GM21367 (cell line): Measurements from ENCODE around the gene KLHL34.

ENCODE experiments used
- ATAC-seq: cut with Tn5 transposase; IDR thresholded peaks from one replicate; pipeline ENCODE4 v1.9.1; 2021; ENCODE audit not compliant: unreplicated experiment

Gene KLHL34

DNA sequence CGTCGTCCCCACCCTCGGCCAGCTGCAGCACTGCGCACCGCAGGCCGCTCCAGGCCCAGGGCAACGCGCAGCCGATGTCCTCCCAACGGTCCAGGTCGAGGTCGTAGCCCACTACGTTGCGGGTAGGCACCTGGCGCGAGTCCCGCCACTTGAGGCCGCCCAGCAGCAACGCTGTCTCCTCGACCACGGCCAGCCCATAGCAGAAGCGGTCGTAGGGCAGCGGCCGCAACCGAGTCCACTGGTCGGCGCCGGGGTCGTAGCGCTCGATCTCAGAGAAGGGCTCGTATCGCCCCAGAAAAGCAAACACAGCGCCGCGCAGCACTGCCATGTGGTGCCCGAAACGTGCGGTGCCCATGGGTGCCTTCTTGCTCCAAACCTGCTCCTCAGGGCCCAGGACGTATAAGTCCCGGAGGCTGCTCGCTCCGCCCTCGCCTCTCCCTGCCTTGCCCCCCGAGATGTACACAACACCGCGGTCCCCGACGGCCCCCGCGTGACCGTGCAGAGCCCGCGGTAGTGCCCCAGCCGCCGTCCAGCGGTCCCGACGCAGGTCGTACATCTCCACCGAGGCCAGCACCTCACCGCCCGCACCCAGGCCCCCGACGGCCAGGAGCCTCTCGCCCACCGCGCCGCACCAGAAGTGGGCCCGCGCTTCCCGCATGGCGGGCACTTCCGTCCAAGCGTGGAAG is 2.1 kb downstream of the KLHL34 start:
- ATAC-seq, result no peak

DNA sequence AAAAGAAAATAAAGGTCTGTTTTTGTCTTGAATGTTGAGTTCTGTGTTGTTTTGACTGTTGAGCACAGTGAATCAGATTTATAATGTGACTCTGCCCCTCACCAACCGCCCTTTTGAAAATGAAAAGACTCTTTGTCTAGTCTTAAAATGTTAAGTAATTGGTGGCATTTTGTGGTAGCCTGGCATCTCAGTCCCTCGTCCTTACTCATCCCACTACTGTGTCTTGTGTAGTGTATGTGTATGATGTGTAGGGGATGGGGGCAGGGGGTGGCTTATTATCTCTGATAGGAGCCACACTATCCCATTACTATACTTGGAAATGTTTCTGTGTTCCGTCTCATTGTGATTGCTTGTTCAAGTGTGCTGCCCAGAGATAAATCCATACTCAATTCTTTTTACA is 12.2 kb downstream of the KLHL34 start:
- no peak for ATAC-seq

DNA sequence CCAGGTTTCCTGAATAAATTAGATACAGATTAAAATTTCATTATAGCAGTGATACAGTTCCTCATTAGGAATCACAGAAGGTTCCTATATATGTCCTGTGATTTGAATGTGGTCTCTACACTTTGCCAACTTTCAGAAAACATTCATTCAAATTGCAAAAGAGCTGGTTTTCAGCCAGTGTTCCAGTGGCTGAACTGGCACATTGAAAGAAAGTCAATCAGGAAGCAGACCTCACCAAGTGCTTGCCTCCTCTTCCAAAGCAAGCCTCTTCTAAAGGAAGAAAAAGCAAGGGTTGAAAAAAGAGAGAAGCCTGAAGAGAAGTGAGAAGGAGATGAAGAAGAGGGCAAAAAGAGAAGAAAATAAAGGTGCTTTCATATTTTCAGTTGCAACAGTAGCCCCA is 12.7 kb downstream of the KLHL34 start:
- no peak for ATAC-seq

GRCh38 chrX:21639775-21640174 is 18.4 kb downstream of the KLHL34 start:
- no peak for ATAC-seq

GRCh38 chrX:21638311-21638710 is 19.8 kb downstream of the KLHL34 start:
- ATAC-seq, result no peak

DNA sequence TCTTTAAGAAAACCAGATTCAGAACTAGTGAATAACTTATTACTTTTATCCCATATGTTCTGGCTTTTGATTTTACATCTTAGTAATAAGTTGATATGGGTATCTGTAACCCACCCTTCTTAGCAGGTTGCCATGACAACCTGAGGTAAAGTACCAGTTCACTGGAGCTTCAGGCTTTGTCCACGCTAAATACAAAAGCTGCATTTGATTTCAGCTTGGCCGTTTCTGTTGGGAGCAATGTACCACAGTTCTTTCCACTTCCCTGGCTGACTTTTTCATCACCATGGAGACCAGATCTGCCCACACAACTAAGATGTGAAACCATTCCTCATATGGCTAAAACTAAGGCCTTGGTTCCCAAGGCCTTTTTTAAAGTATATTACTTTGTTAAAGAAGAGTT is 26.1 kb downstream of the KLHL34 start:
- no peak for ATAC-seq

GRCh38 chrX:21623778-21624501 is 34.2 kb downstream of the KLHL34 start:
- ATAC-seq, result no peak

DNA sequence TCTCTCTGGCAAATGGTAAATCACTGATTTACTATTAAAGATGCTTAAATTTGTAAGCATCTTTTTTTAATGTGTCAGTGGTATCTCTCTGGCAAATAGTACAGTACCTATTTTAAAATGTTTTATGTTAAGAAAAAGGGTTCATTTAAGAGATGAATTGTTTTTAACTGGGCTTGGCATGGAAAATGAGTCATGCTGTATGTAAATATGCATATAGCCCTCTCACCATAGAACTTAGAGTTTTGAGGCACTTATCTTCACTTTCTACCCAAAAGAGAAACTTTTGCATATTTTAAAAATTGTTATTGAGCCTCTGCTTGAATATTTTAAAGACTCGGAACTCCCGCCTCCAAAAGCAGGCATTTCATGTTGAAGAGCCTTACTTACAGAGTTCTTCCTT is 37.9 kb downstream of the KLHL34 start:
- no peak for ATAC-seq

GRCh38 chrX:21616386-21616785 is 41.7 kb downstream of the KLHL34 start:
- ATAC-seq, result no peak

GRCh38 chrX:21612154-21612553 is 46.0 kb downstream of the KLHL34 start:
- no peak for ATAC-seq

- no peak for ATAC-seq
Observed at GRCh38 chrX:21610168-21610567, 48.0 kb downstream of the KLHL34 start.

- ATAC-seq, result no peak
Observed at GRCh38 chrX:21606002-21606401, 52.1 kb downstream of the KLHL34 start.
